ENCODE results near the gene OCA2.

- no peak for TF ChIP-seq POLR2A (IDR thresholded peaks at IDR 0.05)
- TF ChIP-seq, protein P1, sequence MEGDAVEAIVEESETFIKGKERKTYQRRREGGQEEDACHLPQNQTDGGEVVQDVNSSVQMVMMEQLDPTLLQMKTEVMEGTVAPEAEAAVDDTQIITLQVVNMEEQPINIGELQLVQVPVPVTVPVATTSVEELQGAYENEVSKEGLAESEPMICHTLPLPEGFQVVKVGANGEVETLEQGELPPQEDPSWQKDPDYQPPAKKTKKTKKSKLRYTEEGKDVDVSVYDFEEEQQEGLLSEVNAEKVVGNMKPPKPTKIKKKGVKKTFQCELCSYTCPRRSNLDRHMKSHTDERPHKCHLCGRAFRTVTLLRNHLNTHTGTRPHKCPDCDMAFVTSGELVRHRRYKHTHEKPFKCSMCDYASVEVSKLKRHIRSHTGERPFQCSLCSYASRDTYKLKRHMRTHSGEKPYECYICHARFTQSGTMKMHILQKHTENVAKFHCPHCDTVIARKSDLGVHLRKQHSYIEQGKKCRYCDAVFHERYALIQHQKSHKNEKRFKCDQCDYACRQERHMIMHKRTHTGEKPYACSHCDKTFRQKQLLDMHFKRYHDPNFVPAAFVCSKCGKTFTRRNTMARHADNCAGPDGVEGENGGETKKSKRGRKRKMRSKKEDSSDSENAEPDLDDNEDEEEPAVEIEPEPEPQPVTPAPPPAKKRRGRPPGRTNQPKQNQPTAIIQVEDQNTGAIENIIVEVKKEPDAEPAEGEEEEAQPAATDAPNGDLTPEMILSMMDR (IDR thresholded peaks at IDR 0.05): no peak
Measured at GRCh38 chr15:28019594-28020309, 79.4 kb downstream of the OCA2 start.
